Measurements from ENCODE around the gene STAP2.

STAP2 gene

GRCh38 chr19:4369888-4370260 lies 31.2 kb upstream of the STAP2 start:
- peak; percentile 86 for DNase-seq

- peak; percentile 80 for DNase-seq
These were observed 30.7 kb upstream of the STAP2 start for GRCh38 chr19:4369109-4369887.

- no peak for DNase-seq
These were observed 29.6 kb upstream of the STAP2 start for GRCh38 chr19:4368128-4368820.

- no peak for DNase-seq
These were observed 29.1 kb upstream of the STAP2 start for GRCh38 chr19:4367781-4368127.

- no peak for DNase-seq
These were observed 28.7 kb upstream of the STAP2 start for GRCh38 chr19:4367336-4367723.

- no peak for DNase-seq
These were observed 28.2 kb upstream of the STAP2 start for GRCh38 chr19:4366666-4367335.

GRCh38 chr19:4365791-4366665 lies 27.4 kb upstream of the STAP2 start:
- no peak for DNase-seq

- DNase-seq, result no peak
These were observed 26.7 kb upstream of the STAP2 start for GRCh38 chr19:4365341-4365740.

GRCh38 chr19:4363571-4364304 lies 25.1 kb upstream of the STAP2 start:
- no peak for DNase-seq

- no peak for DNase-seq
These were observed 24.4 kb upstream of the STAP2 start for GRCh38 chr19:4362831-4363545.

GRCh38 chr19:4362101-4362828 lies 23.6 kb upstream of the STAP2 start:
- no peak for DNase-seq

GRCh38 chr19:4361152-4362046 lies 22.8 kb upstream of the STAP2 start:
- no peak for DNase-seq

- DNase-seq, result no peak
These were observed 22.1 kb upstream of the STAP2 start for GRCh38 chr19:4360641-4361151.

GRCh38 chr19:4360081-4360569 lies 21.5 kb upstream of the STAP2 start:
- no peak for DNase-seq

GRCh38 chr19:4359627-4360000 lies 21.0 kb upstream of the STAP2 start:
- no peak for DNase-seq

- DNase-seq, result no peak
These were observed 20.3 kb upstream of the STAP2 start for GRCh38 chr19:4358709-4359626.

GRCh38 chr19:4357921-4358326 lies 19.3 kb upstream of the STAP2 start:
- no peak for DNase-seq

- no peak for DNase-seq
These were observed 18.6 kb upstream of the STAP2 start for GRCh38 chr19:4357095-4357797.

Data from activated CD4-positive, alpha-beta T cell treated with anti-CD3 and anti-CD28 coated beads for 48 hours (primary cell).